Astrocyte (in vitro differentiated cells and primary cell): ENCODE results near the gene ZIC3. TPM values are rescaled to one million over a fixed set of nuclear protein-coding genes. Genes with fewer than 3 reads are reported as not detected.

ENCODE experiments used
- DNase-seq: peaks from one replicate; pipeline ENCODE4 v3.0.0-alpha.2; 2010; ENCODE audit warnings: low read depth
- FAIRE-seq: peaks from 2 replicates; lab custom pipeline; 2011; peaks lifted over from hg19 to GRCh38; lab: Jason Lieb, UNC
- H2AFZ ChIP-seq: 2 replicates; pipeline ENCODE4 v1.6.0; 2012; ENCODE audit warnings: low read depth, low read length, inconsistent platforms
- H3K27ac ChIP-seq: 2 replicates; pipeline ENCODE4 v1.5.1; 2011; ENCODE audit warnings: low read depth, low read length, inconsistent platforms
- H3K27me3 ChIP-seq: 2 replicates; pipeline ENCODE4 v1.6.0; 2011; ENCODE audit warnings: low read length, inconsistent platforms; ENCODE audit not compliant: insufficient read depth
- H3K36me3 ChIP-seq: 2 replicates; pipeline ENCODE4 v1.5.1; 2011; ENCODE audit warnings: low read length, inconsistent platforms; ENCODE audit not compliant: insufficient read depth
- H3K4me1 ChIP-seq: 2 replicates; pipeline ENCODE4 v1.5.1; 2011; ENCODE audit warnings: low read length, inconsistent platforms; ENCODE audit not compliant: insufficient read depth
- H3K4me2 ChIP-seq: 2 replicates; pipeline ENCODE4 v1.6.0; 2012; ENCODE audit warnings: low read length, inconsistent platforms
- H3K4me3 ChIP-seq: 2 replicates; pipeline ENCODE4 v1.5.1; 2011; ENCODE audit warnings: low read depth, mild to moderate bottlenecking, low read length, inconsistent platforms; ENCODE audit not compliant: insufficient read depth
- H3K79me2 ChIP-seq: 2 replicates; pipeline ENCODE4 v1.6.0; 2012; ENCODE audit warnings: mild to moderate bottlenecking, low read length, inconsistent platforms; ENCODE audit not compliant: insufficient read depth
- H3K9ac ChIP-seq: 2 replicates; pipeline ENCODE4 v1.6.0; 2012; ENCODE audit warnings: mild to moderate bottlenecking, low read length, inconsistent platforms
- H3K9me3 ChIP-seq: 2 replicates; pipeline ENCODE4 v1.5.1; 2012; ENCODE audit warnings: low read depth, mild to moderate bottlenecking, low read length, inconsistent platforms; ENCODE audit not compliant: insufficient read depth
- H4K20me1 ChIP-seq: 2 replicates; pipeline ENCODE4 v1.6.0; 2012; ENCODE audit warnings: low read length, inconsistent platforms; ENCODE audit not compliant: insufficient read depth
- H3K27ac Mint-ChIP-seq: one replicate; pipeline ENCODE4 v1.8.0; 2021; ENCODE audit warnings: mild to moderate bottlenecking, mixed read lengths; ENCODE audit not compliant: unreplicated experiment
- H3K27me3 Mint-ChIP-seq: one replicate; pipeline ENCODE4 v1.8.0; 2021; ENCODE audit warnings: low read depth, mixed read lengths; ENCODE audit not compliant: unreplicated experiment
- H3K36me3 Mint-ChIP-seq: one replicate; pipeline ENCODE4 v1.8.0; 2021; ENCODE audit warnings: low read depth, mixed read lengths; ENCODE audit not compliant: unreplicated experiment
- H3K4me1 Mint-ChIP-seq: one replicate; pipeline ENCODE4 v1.8.0; 2021; ENCODE audit warnings: low read depth, mixed read lengths; ENCODE audit not compliant: unreplicated experiment
- H3K4me3 Mint-ChIP-seq: one replicate; pipeline ENCODE4 v1.8.0; 2021; ENCODE audit warnings: mild to moderate bottlenecking, moderate library complexity, mixed read lengths; ENCODE audit not compliant: unreplicated experiment
- H3K9me3 Mint-ChIP-seq: one replicate; pipeline ENCODE4 v1.8.0; 2021; ENCODE audit warnings: mild to moderate bottlenecking, mixed read lengths; ENCODE audit not compliant: unreplicated experiment
- EZH2 ChIP-seq: IDR thresholded peaks from 2 replicates; pipeline ENCODE4 v1.6.1; 2012; ENCODE audit warnings: mild to moderate bottlenecking, low read length, inconsistent platforms; ENCODE audit not compliant: insufficient read depth
- total RNA-seq: library from RNA; stranded (reverse); gene quantifications from 2 replicates; pipeline ENCODE4 v1.2.1, GENCODE V29; 2021
- TF ChIP-seq, protein P1 (sequence below): IDR thresholded peaks from 2 replicates; pipeline ENCODE4 v1.5.1; 2011; ENCODE audit warnings: low read depth, mild to moderate bottlenecking, inconsistent platforms, low read length, moderate library complexity; ENCODE audit not compliant: insufficient read depth

Gene ZIC3
- total RNA-seq, 1 donor from 2014 or later, result 0.36 TPM

GRCh38 chrX:137549073-137549472 lies 16.9 kb upstream of the ZIC3 start:
- no peaks in the 10 kb centered on the region for H3K36me3 Mint-ChIP-seq
- H3K27me3 Mint-ChIP-seq, result peaks cover 55% of the 10 kb centered on the region
- H3K9me3 ChIP-seq, result no peaks in the 10 kb centered on the region
- H3K4me1 ChIP-seq, result no peaks in the 10 kb centered on the region
- H3K4me1 Mint-ChIP-seq, result no peaks in the 10 kb centered on the region
- DNase-seq (no peak), FAIRE-seq (no peak)
- no peak overlapping the region for H2AFZ ChIP-seq
- no peaks in the 10 kb centered on the region for H4K20me1 ChIP-seq
- H3K79me2 ChIP-seq, result no peaks in the 10 kb centered on the region
- no peak overlapping the region for H3K27ac ChIP-seq
- no peak overlapping the region for H3K4me2 ChIP-seq
- H3K9me3 Mint-ChIP-seq, result peaks cover 5% of the 10 kb centered on the region
- H3K27me3 ChIP-seq, result peaks cover 11% of the 10 kb centered on the region
- no peaks in the 10 kb centered on the region for H3K36me3 ChIP-seq
- TF ChIP-seq, protein P1, sequence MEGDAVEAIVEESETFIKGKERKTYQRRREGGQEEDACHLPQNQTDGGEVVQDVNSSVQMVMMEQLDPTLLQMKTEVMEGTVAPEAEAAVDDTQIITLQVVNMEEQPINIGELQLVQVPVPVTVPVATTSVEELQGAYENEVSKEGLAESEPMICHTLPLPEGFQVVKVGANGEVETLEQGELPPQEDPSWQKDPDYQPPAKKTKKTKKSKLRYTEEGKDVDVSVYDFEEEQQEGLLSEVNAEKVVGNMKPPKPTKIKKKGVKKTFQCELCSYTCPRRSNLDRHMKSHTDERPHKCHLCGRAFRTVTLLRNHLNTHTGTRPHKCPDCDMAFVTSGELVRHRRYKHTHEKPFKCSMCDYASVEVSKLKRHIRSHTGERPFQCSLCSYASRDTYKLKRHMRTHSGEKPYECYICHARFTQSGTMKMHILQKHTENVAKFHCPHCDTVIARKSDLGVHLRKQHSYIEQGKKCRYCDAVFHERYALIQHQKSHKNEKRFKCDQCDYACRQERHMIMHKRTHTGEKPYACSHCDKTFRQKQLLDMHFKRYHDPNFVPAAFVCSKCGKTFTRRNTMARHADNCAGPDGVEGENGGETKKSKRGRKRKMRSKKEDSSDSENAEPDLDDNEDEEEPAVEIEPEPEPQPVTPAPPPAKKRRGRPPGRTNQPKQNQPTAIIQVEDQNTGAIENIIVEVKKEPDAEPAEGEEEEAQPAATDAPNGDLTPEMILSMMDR, result no peak
- no peak for TF ChIP-seq EZH2
- no peak overlapping the region for H3K4me3 Mint-ChIP-seq
- H3K27ac Mint-ChIP-seq, result no peak overlapping the region
- H3K4me3 ChIP-seq, result no peak overlapping the region
- no peak overlapping the region for H3K9ac ChIP-seq

DNA sequence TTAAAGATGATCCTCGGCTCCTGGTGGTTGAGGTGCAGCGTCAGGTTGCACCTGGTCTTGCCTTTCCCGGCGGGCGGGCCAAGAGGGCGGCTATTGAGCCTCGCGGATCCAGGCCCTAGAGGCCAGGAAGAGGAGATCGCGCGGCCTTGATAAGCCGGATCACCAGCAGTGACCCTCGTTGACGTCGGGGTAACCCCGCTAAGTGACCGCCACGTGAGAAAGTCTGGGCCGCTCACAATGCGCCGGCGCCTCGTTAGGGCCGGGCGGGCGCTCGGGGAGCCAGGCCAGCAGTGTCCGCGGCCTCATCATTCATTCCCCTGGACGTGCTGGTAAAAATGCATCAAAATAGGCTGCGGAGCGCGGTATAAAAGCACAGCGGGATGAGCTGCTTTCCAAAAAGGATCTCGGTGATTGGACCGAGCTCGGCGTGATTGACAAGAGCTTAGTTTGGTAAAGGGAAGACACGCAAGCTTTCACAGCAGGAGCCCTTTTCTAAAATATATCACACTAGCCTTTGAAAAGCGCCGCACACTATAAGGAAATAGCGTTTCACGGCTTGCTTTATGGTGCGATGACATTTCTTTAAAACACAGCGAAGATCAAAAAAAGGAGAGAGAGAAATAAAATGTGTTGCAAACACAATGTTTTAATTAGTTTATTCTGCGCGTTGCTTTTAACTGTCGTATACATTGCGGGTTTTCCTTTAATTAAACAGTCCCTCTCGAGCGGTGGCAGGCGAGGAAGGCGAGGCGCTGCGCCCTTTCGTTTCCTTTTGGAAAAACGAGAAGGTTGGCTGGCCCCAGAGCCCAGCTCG lies 15.9 kb upstream of the ZIC3 start:
- FAIRE-seq, result no peak
- H3K27me3 Mint-ChIP-seq, result peaks cover 47% of the 10 kb centered on the region
- no peak overlapping the region for H3K27ac Mint-ChIP-seq

More for the DNA sequence above, 15.9 kb upstream of the ZIC3 start:
- TF ChIP-seq EZH2, result peak; percentile 52
- TF ChIP-seq, protein P1, result no peak
- Histone ChIP-seq H2AFZ (peak overlapping the region; percentile 18), H3K27me3 (peaks cover 11% of the 10 kb centered on the region), H3K36me3 (no peaks in the 10 kb centered on the region), H3K9ac (no peak overlapping the region), H3K79me2 (no peaks in the 10 kb centered on the region), H3K9me3 (no peaks in the 10 kb centered on the region), H3K27ac (no peak overlapping the region), H3K4me2 (peak overlapping the region; percentile 70), H3K4me1 (no peaks in the 10 kb centered on the region), H3K4me3 (peak overlapping the region; percentile 10), H4K20me1 (no peaks in the 10 kb centered on the region)
- DNase-seq, result no peak
- Mint-ChIP-seq H3K4me1 (no peaks in the 10 kb centered on the region), H3K9me3 (peaks cover 5% of the 10 kb centered on the region), H3K4me3 (no peak overlapping the region), H3K36me3 (no peaks in the 10 kb centered on the region)
